GM12878 (cell line): ENCODE measurements around the gene OR6P1. TPM values are rescaled to one million over a fixed set of nuclear protein-coding genes. Genes with fewer than 3 reads are reported as not detected.

Experiments
- ATAC-seq: fragments of 200-7000 bp; cut with Tn5 transposase; 3 replicates; pipeline ENCODE4 v1.9.1; 2020; ENCODE audit warnings: mild to moderate bottlenecking, moderate library complexity
- BruUV-seq: library from RNA; stranded (reverse); fragments of 400-500 nt; replicated peaks from 2 replicates; lab custom pipeline; 2021; lab: Mats Ljungman, UMichigan
- CTCF ChIA-PET: fragments of 300-600 bp; sonication (Branson Sonifier 250); formaldehyde crosslinking; extraction: SDS; loops from one replicate; lab custom pipeline; 2021; ENCODE audit warnings: inconsistent platforms; lab: Yijun Ruan, JAX
- POLR2A ChIA-PET: fragments of 350-600 bp; formaldehyde crosslinking; extraction: SDS; loops from one replicate; lab custom pipeline; 2021; ENCODE audit warnings: inconsistent platforms; lab: Charles Lee
- RAD21 ChIA-PET: fragments of 300-600 bp; sonication (Branson Sonifier 250); formaldehyde crosslinking; loops from one replicate; lab custom pipeline; 2023; ENCODE audit warnings: antibody characterized with exemption; ENCODE audit not compliant: unreplicated experiment; lab: Charles Lee
- SMC1A ChIA-PET: fragments of 300-600 bp; sonication (Branson Sonifier 250); formaldehyde crosslinking; loops from one replicate; lab custom pipeline; 2023; ENCODE audit not compliant: unreplicated experiment, uncharacterized antibody; lab: Charles Lee
- DNase-seq: peaks from one replicate; pipeline ENCODE4 v3.0.0-alpha.2; 2011; ENCODE audit warnings: low read depth, low spot score
- FAIRE-seq: peaks from 3 replicates; lab custom pipeline; 2011; peaks lifted over from hg19 to GRCh38; lab: Jason Lieb, UNC
- H2AFZ ChIP-seq: 2 replicates; pipeline ENCODE4 v1.6.0; 2011; ENCODE audit warnings: low read depth, low read length, control low read depth; ENCODE audit not compliant: control insufficient read depth
- H3K27ac ChIP-seq: 2 replicates; pipeline ENCODE4 v1.5.1; 2011; ENCODE audit warnings: control low read depth; ENCODE audit not compliant: control insufficient read depth, insufficient read depth
- H3K27me3 ChIP-seq, 2 experiments: replicated peaks in 1 of 2; 2 replicates each; pipeline versions ENCODE4 v1.6.0 to v1.6.1; 2011; ENCODE audit warnings: low read length in 1 of 2; ENCODE audit not compliant: control insufficient read depth in 2 of 2, insufficient read depth in 2 of 2
- H3K36me3 ChIP-seq, 2 experiments: 2 replicates each; pipeline ENCODE4 v1.5.1; 2011; ENCODE audit warnings: low read length in 1 of 2; ENCODE audit not compliant: control insufficient read depth in 2 of 2, insufficient read depth in 2 of 2
- H3K4me1 ChIP-seq: 2 replicates; pipeline ENCODE4 v1.6.1; 2011; ENCODE audit warnings: mild to moderate bottlenecking, low read length, moderate library complexity, mixed read lengths; ENCODE audit not compliant: control insufficient read depth, insufficient read depth
- H3K4me2 ChIP-seq: 2 replicates; pipeline ENCODE4 v1.6.0; 2011; ENCODE audit warnings: control low read depth; ENCODE audit not compliant: control insufficient read depth, insufficient read depth
- H3K4me3 ChIP-seq: fragments of 200-600 bp; sonication (generic); 2 replicates; pipeline ENCODE4 v1.5.1; 2016
- H3K79me2 ChIP-seq: 2 replicates; pipeline ENCODE4 v1.6.0; 2011; ENCODE audit warnings: low read length; ENCODE audit not compliant: control insufficient read depth, insufficient read depth
- H3K9ac ChIP-seq: 2 replicates; pipeline ENCODE4 v1.8.0; 2011; ENCODE audit warnings: low read length, control low read depth, mixed read lengths; ENCODE audit not compliant: control insufficient read depth, insufficient read depth
- H3K9me3 ChIP-seq: replicated peaks from 3 replicates; pipeline ENCODE4 v1.5.1; 2011; ENCODE audit warnings: mild to moderate bottlenecking, low read length; ENCODE audit not compliant: control insufficient read depth, insufficient read depth
- H4K20me1 ChIP-seq: 2 replicates; pipeline ENCODE4 v1.6.0; 2011; ENCODE audit not compliant: control insufficient read depth, insufficient read depth
- CHD4 ChIP-seq: fragments of 200-600 bp; sonication (generic); IDR thresholded peaks from 2 replicates; pipeline ENCODE4 v1.6.1; 2016; ENCODE audit warnings: mild to moderate bottlenecking
- FOXM1 ChIP-seq: IDR thresholded peaks from 2 replicates; pipeline ENCODE4 v1.6.1; 2012; ENCODE audit warnings: low read depth, mild to moderate bottlenecking, inconsistent platforms, low read length, moderate library complexity
- NFXL1 ChIP-seq: fragments of 450-650 bp; IDR thresholded peaks from 2 replicates; pipeline ENCODE4 v1.6.1; 2017; ENCODE audit warnings: antibody characterized with exemption, mild to moderate bottlenecking, borderline replicate concordance
- RAD21 ChIP-seq: IDR thresholded peaks from 2 replicates; pipeline ENCODE4 v1.6.1; 2011; ENCODE audit warnings: mild to moderate bottlenecking, low read depth, low read length, moderate library complexity; ENCODE audit not compliant: insufficient read depth
- RBBP5 ChIP-seq: fragments of 200-600 bp; sonication (generic); conservative IDR thresholded peaks from 2 replicates; pipeline ENCODE4 v1.6.1; 2016
- SMARCA5 ChIP-seq: fragments of 450-650 bp; IDR thresholded peaks from 2 replicates; pipeline ENCODE4 v1.6.1; 2017; ENCODE audit warnings: mild to moderate bottlenecking
- SP1 ChIP-seq: IDR thresholded peaks from one replicate; pipeline ENCODE4 v1.6.1; 2011; ENCODE audit warnings: low read depth, low read length
- SUZ12 ChIP-seq: fragments of 200-600 bp; sonication (generic); IDR thresholded peaks from one replicate; pipeline ENCODE4 v1.6.1; 2018; ENCODE audit warnings: antibody characterized with exemption, mild to moderate bottlenecking; ENCODE audit not compliant: unreplicated experiment
- TAF1 ChIP-seq: IDR thresholded peaks from 2 replicates; pipeline ENCODE4 v1.6.1; 2011; ENCODE audit warnings: mild to moderate bottlenecking, low read depth, low read length, borderline replicate concordance
- TCF3 ChIP-seq: IDR thresholded peaks from 2 replicates; pipeline ENCODE4 v1.6.1; 2012; ENCODE audit warnings: low read depth, mild to moderate bottlenecking, low read length, borderline replicate concordance; ENCODE audit not compliant: insufficient read depth
- ZNF384 ChIP-seq: IDR thresholded peaks from 2 replicates; pipeline ENCODE4 v1.6.1; 2012; ENCODE audit warnings: low read depth, mild to moderate bottlenecking, low read length, improper control_type of control experiment, borderline replicate concordance
- WGBS: methylation state at CpG from one replicate; pipeline ENCODE4 v1.1.6; 2016; ENCODE audit warnings: low lambda C conversion rate; ENCODE audit not compliant: insufficient replicate concordance, insufficient coverage; ENCODE audit errors: missing lambda C conversion rate; 5-methylcytosine and 5-hydroxymethylcytosine counted together
- in situ Hi-C: fragments of 300-500 bp; cut with MboI; formaldehyde crosslinking; loops from 9 replicates; pipeline ENCODE4 v1.14.3; 2018; ENCODE audit warnings: mixed read lengths
- intact Hi-C: fragments of 100-400 bp; cut with micrococcal nuclease; formaldehyde crosslinking; loops from one replicate; pipeline ENCODE4 v1.14.2; 2022; ENCODE audit not compliant: unreplicated experiment
- polyA plus RNA-seq, 11 experiments: library from polyadenylated mRNA; depleted of rRNA in 4 of 11; unstranded in 6 of 11; stranded (reverse) in 5 of 11; fragments of >200 nt; fragmentation: Nextera tagmentation in 4 of 11; fragmentation: Illumina TruSeq in 1 of 11; extraction: Ambion mirVana in 4 of 11; extraction: Trizol in 1 of 11; gene quantifications; 1 replicate in 1 of 11; 2 replicates in 10 of 11; pipeline versions ENCODE4 v1.2.1 to v1.2.3, GENCODE V29; 2011 to 2016; ENCODE audit warnings: inconsistent platforms in 2 of 11, missing spikeins in 2 of 11, low read depth in 1 of 11
- total RNA-seq, 4 experiments: library from RNA; depleted of rRNA in 3 of 4; stranded (reverse); fragments of >200 nt in 3 of 4; fragmentation: Illumina TruSeq in 1 of 4; extraction: Trizol in 1 of 4; gene quantifications; 2 replicates each; pipeline versions ENCODE4 v1.2.1 to v1.2.3, GENCODE V29; 2013 to 2021
- TF ChIP-seq, protein P1 (sequence below): fragments of 450-650 bp; IDR thresholded peaks from 2 replicates; pipeline ENCODE4 v1.6.1; 2018; ENCODE audit warnings: borderline replicate concordance, mild to moderate bottlenecking; ENCODE audit not compliant: partially characterized antibody
- TF ChIP-seq, protein P2 (sequence below): fragments of 150-350 bp; IDR thresholded peaks from 2 replicates; pipeline ENCODE4 v1.6.1; 2014; ENCODE audit warnings: mild to moderate bottlenecking, low read depth, low read length

The OR6P1 gene
- total and polyA plus RNA-seq, 10 of the 15 experiments (the other 5 are each of a cell fraction or from before 2014, with no cell fraction given): not detected

DNA sequence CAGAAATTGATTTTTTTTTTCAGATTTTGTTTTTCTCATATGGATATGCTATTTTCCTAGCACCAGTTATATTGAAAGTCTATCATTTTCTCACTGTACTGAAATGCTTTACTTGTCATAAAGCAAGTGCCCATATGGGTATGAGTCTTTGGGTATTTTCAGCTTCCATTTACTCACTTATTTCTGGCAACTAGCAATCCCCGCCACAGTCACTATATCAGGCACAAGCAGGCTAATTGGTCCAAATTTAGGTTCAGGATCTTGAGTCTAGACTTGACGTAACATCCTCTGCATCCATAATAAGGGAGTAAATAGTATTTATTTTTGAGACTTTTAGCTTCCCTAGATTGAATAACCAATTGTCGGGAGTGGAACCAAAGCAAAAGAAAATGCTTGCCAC is 7.2 kb upstream of the OR6P1 start (continued):
- TF ChIP-seq RBBP5: no peak

DNA sequence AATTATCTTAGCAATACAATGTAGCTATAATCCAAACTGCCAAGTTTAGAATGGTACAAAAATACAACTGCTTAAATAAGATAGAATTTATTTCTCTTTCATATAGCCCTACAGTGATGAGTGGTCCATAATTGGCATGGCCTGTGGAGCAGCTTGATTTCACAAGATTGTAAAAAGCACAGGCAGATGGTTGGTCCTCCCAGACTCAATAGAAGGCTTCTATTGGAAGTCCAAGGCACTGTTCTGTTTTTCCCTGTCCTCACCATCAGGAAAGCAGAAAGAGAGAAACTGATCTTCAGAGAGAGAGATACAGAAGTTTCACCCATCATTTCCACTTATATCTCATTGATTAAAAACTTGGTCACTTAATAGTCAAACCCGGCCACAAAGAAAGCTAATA is 1.8 kb upstream of the OR6P1 start:
- RAD21 ChIA-PET: no interaction called here
- Histone ChIP-seq H3K9me3 (no peaks in the 10 kb centered on the region), H3K27ac (no peak overlapping the region), H3K36me3 (no peaks in the 10 kb centered on the region), H4K20me1 (no peaks in the 10 kb centered on the region), H3K27me3 (no peaks in the 10 kb centered on the region; a peak in 1 of 4 replicates), H3K4me3 (no peak overlapping the region), H3K4me2 (no peak overlapping the region), H3K79me2 (no peaks in the 10 kb centered on the region), H3K4me1 (no peaks in the 10 kb centered on the region), H2AFZ (no peak overlapping the region), H3K9ac (no peak overlapping the region)
- BruUV-seq: no TSS peak
- no peak for FAIRE-seq
- SMC1A ChIA-PET: interaction anchor here (1.5 to 1.6 kb wide), 2 partner anchors 8 to 79 kb away, joined by 3 to 4 read pairs; partner anchors contain the start of gene OR10X1
- TF ChIP-seq RAD21 (no peak), NFXL1 (no peak), SMARCA5 (no peak), TCF3 (no peak), SUZ12 (no peak), SP1 (no peak), CHD4 (no peak), TAF1 (no peak), ZNF384 (no peak), FOXM1 (no peak)
- TF ChIP-seq, protein P1, sequence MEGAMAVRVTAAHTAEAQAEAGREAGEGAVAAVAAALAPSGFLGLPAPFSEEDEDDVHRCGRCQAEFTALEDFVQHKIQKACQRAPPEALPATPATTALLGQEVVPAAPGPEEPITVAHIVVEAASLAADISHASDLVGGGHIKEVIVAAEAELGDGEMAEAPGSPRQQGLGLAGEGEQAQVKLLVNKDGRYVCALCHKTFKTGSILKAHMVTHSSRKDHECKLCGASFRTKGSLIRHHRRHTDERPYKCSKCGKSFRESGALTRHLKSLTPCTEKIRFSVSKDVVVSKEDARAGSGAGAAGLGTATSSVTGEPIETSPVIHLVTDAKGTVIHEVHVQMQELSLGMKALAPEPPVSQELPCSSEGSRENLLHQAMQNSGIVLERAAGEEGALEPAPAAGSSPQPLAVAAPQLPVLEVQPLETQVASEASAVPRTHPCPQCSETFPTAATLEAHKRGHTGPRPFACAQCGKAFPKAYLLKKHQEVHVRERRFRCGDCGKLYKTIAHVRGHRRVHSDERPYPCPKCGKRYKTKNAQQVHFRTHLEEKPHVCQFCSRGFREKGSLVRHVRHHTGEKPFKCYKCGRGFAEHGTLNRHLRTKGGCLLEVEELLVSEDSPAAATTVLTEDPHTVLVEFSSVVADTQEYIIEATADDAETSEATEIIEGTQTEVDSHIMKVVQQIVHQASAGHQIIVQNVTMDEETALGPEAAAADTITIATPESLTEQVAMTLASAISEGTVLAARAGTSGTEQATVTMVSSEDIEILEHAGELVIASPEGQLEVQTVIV: no peak
- TF ChIP-seq, protein P2, sequence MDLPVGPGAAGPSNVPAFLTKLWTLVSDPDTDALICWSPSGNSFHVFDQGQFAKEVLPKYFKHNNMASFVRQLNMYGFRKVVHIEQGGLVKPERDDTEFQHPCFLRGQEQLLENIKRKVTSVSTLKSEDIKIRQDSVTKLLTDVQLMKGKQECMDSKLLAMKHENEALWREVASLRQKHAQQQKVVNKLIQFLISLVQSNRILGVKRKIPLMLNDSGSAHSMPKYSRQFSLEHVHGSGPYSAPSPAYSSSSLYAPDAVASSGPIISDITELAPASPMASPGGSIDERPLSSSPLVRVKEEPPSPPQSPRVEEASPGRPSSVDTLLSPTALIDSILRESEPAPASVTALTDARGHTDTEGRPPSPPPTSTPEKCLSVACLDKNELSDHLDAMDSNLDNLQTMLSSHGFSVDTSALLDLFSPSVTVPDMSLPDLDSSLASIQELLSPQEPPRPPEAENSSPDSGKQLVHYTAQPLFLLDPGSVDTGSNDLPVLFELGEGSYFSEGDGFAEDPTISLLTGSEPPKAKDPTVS: no peak
- 0% methylated on average over 1 of the region's 1 CpG for WGBS
- in situ Hi-C loops: no loop called here
- CTCF ChIA-PET: interaction anchor here (1.5 kb wide), 1 partner anchor 9 kb away, joined by 3 read pairs; no protein-coding TSS in a partner anchor
- POLR2A ChIA-PET: no interaction called here
- DNase-seq: no peak
- no peak for ATAC-seq
- intact Hi-C loops: no loop called here
